IMR-90 (cell line): ENCODE data around the gene NUP153. TPM values are rescaled to one million over a fixed set of nuclear protein-coding genes. Genes with fewer than 3 reads are reported as not detected.

ENCODE experiments used
- ATAC-seq: fragments of 200-7000 bp; cut with Tn5 transposase; 2 replicates; pipeline ENCODE4 v1.9.1; 2020; ENCODE audit warnings: low read depth, mild to moderate bottlenecking, moderate library complexity
- BruUV-seq: library from RNA; stranded (reverse); fragments of 400-500 nt; replicated peaks from 2 replicates; lab custom pipeline; 2021; lab: Mats Ljungman, UMichigan
- CTCF ChIA-PET: fragments of 300-600 bp; formaldehyde crosslinking; extraction: SDS; loops from one replicate; lab custom pipeline; 2021; ENCODE audit warnings: antibody characterized with exemption; lab: Yijun Ruan, JAX
- POLR2A ChIA-PET: fragments of 300-600 bp; sonication (Branson Sonifier 250); formaldehyde crosslinking; loops from one replicate; lab custom pipeline; 2022; ENCODE audit warnings: antibody characterized with exemption; ENCODE audit not compliant: unreplicated experiment; lab: Charles Lee
- DNase-seq: peaks from one replicate; pipeline ENCODE4 v3.0.0; 2013
- H2AFZ ChIP-seq: replicated peaks from 2 replicates; pipeline ENCODE3; 2013; ENCODE audit warnings: low read length, mild to moderate bottlenecking; ENCODE audit not compliant: poor library complexity
- H2AK5ac ChIP-seq: 2 replicates; pipeline ENCODE4 v1.6.1; 2013; ENCODE audit warnings: low read depth, low read length, inconsistent platforms
- H2AK9ac ChIP-seq: replicated peaks from 2 replicates; pipeline ENCODE3; 2013; ENCODE audit warnings: mild to moderate bottlenecking, low read depth, low read length, moderate library complexity; ENCODE audit not compliant: poor library complexity
- H2BK120ac ChIP-seq: 2 replicates; pipeline ENCODE4 v1.6.1; 2013; ENCODE audit warnings: low read depth, low read length, inconsistent platforms
- H2BK15ac ChIP-seq: 3 replicates; pipeline ENCODE4 v1.6.1; 2013; ENCODE audit warnings: low read depth, low read length, inconsistent platforms
- H2BK20ac ChIP-seq: 2 replicates; pipeline ENCODE4 v1.6.1; 2013; ENCODE audit warnings: low read depth, mild to moderate bottlenecking, inconsistent platforms, low read length, moderate library complexity
- H2BK5ac ChIP-seq: 2 replicates; pipeline ENCODE4 v1.6.1; 2013; ENCODE audit warnings: mild to moderate bottlenecking, low read depth, low read length, inconsistent platforms; ENCODE audit not compliant: poor library complexity, severe bottlenecking
- H3K14ac ChIP-seq: replicated peaks from 2 replicates; pipeline ENCODE4 v1.6.1; 2013; ENCODE audit warnings: low read depth, low read length, inconsistent platforms
- H3K18ac ChIP-seq: 2 replicates; pipeline ENCODE4 v1.6.1; 2013; ENCODE audit warnings: low read depth, low read length, control low read depth
- H3K23ac ChIP-seq: 2 replicates; pipeline ENCODE4 v1.6.1; 2013; ENCODE audit warnings: low read depth, low read length, inconsistent platforms
- H3K27ac ChIP-seq: 2 replicates; pipeline ENCODE4 v1.5.1; 2013; ENCODE audit warnings: mild to moderate bottlenecking, control low read depth, low read length; ENCODE audit not compliant: insufficient read depth
- H3K27me3 ChIP-seq: 2 replicates; pipeline ENCODE4 v1.6.1; 2013; ENCODE audit warnings: low read length; ENCODE audit not compliant: control insufficient read depth, insufficient read depth
- H3K36me3 ChIP-seq: 2 replicates; pipeline ENCODE4 v1.6.1; 2013; ENCODE audit warnings: low read length, mixed read lengths; ENCODE audit not compliant: control insufficient read depth, insufficient read depth
- H3K4ac ChIP-seq: 2 replicates; pipeline ENCODE4 v1.6.1; 2013; ENCODE audit warnings: low read depth, low read length, inconsistent platforms
- H3K4me1 ChIP-seq: 2 replicates; pipeline ENCODE4 v1.6.1; 2013; ENCODE audit warnings: low read length, mixed read lengths; ENCODE audit not compliant: control insufficient read depth, insufficient read depth
- H3K4me2 ChIP-seq: 2 replicates; pipeline ENCODE4 v1.6.1; 2013; ENCODE audit warnings: low read depth, mild to moderate bottlenecking, control low read depth, low read length, moderate library complexity
- H3K4me3 ChIP-seq: 2 replicates; pipeline ENCODE4 v1.5.1; 2013; ENCODE audit warnings: low read depth, mild to moderate bottlenecking, control low read depth, low read length, moderate library complexity; ENCODE audit not compliant: insufficient read depth
- H3K56ac ChIP-seq: 2 replicates; pipeline ENCODE4 v1.6.1; 2013; ENCODE audit warnings: low read length, inconsistent platforms; ENCODE audit not compliant: insufficient read depth; ENCODE audit errors: extremely low read depth
- H3K79me1 ChIP-seq, 2 experiments: 2 replicates each; pipeline ENCODE4 v1.6.1; 2013; ENCODE audit warnings: low read length in 2 of 2, inconsistent platforms in 1 of 2, low read depth in 1 of 2
- H3K9ac ChIP-seq: 2 replicates; pipeline ENCODE4 v1.6.1; 2013; ENCODE audit warnings: low read depth, low read length, control low read depth
- H3K9me1 ChIP-seq: 2 replicates; pipeline ENCODE4 v1.6.1; 2013; ENCODE audit warnings: low read length, inconsistent platforms; ENCODE audit not compliant: insufficient read depth
- H3K9me3 ChIP-seq: 2 replicates; pipeline ENCODE4 v1.6.1; 2013; ENCODE audit warnings: low read length; ENCODE audit not compliant: control insufficient read depth, insufficient read depth
- H4K20me1 ChIP-seq: 2 replicates; pipeline ENCODE4 v1.6.1; 2013; ENCODE audit warnings: low read length, inconsistent platforms; ENCODE audit not compliant: insufficient read depth
- H4K5ac ChIP-seq: 2 replicates; pipeline ENCODE4 v1.6.1; 2013; ENCODE audit warnings: mild to moderate bottlenecking, low read depth, low read length, control low read depth
- H4K8ac ChIP-seq, 2 experiments: 2 replicates each; pipeline ENCODE4 v1.6.1; 2013; ENCODE audit warnings: low read depth in 2 of 2, low read length in 2 of 2, control low read depth in 1 of 2, inconsistent platforms in 1 of 2
- H4K91ac ChIP-seq: 2 replicates; pipeline ENCODE4 v1.6.1; 2013; ENCODE audit warnings: low read depth, low read length, inconsistent platforms; ENCODE audit not compliant: insufficient read depth
- BHLHE40 ChIP-seq: fragments of 150-350 bp; IDR thresholded peaks from 2 replicates; pipeline ENCODE4 v1.6.1; 2016; ENCODE audit warnings: mild to moderate bottlenecking, low read depth, low read length
- CEBPB ChIP-seq: IDR thresholded peaks from 2 replicates; pipeline ENCODE4 v1.6.1; 2012; ENCODE audit warnings: low read depth, low read length, improper control_type of control experiment
- CHD1 ChIP-seq: IDR thresholded peaks from 2 replicates; pipeline ENCODE4 v1.6.1; 2012; ENCODE audit warnings: low read depth, low read length, improper control_type of control experiment
- FOS ChIP-seq: fragments of 150-350 bp; IDR thresholded peaks from 2 replicates; pipeline ENCODE4 v1.6.1; 2016; ENCODE audit warnings: low read depth, low read length
- MAFK ChIP-seq: IDR thresholded peaks from 2 replicates; pipeline ENCODE4 v1.6.1; 2012; ENCODE audit warnings: low read depth, low read length, improper control_type of control experiment
- MAZ ChIP-seq: IDR thresholded peaks from 2 replicates; pipeline ENCODE4 v1.6.1; 2012; ENCODE audit warnings: low read depth, mild to moderate bottlenecking, low read length, improper control_type of control experiment, moderate library complexity, borderline replicate concordance
- MXI1 ChIP-seq: IDR thresholded peaks from 2 replicates; pipeline ENCODE4 v1.6.1; 2012; ENCODE audit warnings: low read depth, mild to moderate bottlenecking, low read length, moderate library complexity, borderline replicate concordance
- NFE2L2 ChIP-seq: fragments of 150-350 bp; IDR thresholded peaks from 2 replicates; pipeline ENCODE4 v1.6.1; 2016; ENCODE audit warnings: low read depth, mild to moderate bottlenecking, low read length
- POLR2A ChIP-seq: IDR thresholded peaks from 2 replicates; pipeline ENCODE4 v1.6.1; 2012; ENCODE audit warnings: mild to moderate bottlenecking, low read depth, low read length
- RAD21 ChIP-seq: IDR thresholded peaks from 2 replicates; pipeline ENCODE4 v1.6.1; 2012; ENCODE audit warnings: low read length, improper control_type of control experiment
- RCOR1 ChIP-seq: IDR thresholded peaks from 2 replicates; pipeline ENCODE4 v1.6.1; 2012; ENCODE audit warnings: mild to moderate bottlenecking, low read length, improper control_type of control experiment; ENCODE audit not compliant: insufficient replicate concordance
- RFX5 ChIP-seq: IDR thresholded peaks from 2 replicates; pipeline ENCODE4 v1.8.0; 2012; ENCODE audit warnings: low read depth, mild to moderate bottlenecking, low read length, moderate library complexity
- SMC3 ChIP-seq: fragments of 150-350 bp; IDR thresholded peaks from 2 replicates; pipeline ENCODE4 v1.6.1; 2016; ENCODE audit warnings: low read depth, mild to moderate bottlenecking, antibody characterized with exemption, low read length, moderate library complexity
- WGBS, 2 experiments: methylation state at CpG; one replicate each; pipeline versions ENCODE4 v1.1.5 to v1.1.7; 2013; ENCODE audit warnings: missing lambda C conversion rate in 2 of 2; ENCODE audit not compliant: insufficient read length in 1 of 2; ENCODE audit errors: extremely low coverage in 2 of 2; 5-methylcytosine and 5-hydroxymethylcytosine counted together
- dilution Hi-C: fragments of 300-500 bp; cut with HindIII; formaldehyde crosslinking; loops from one replicate; pipeline ENCODE4 v1.14.3; 2018; ENCODE audit warnings: low sequenced_read_pairs; ENCODE audit not compliant: unreplicated experiment
- in situ Hi-C: fragments of 300-500 bp; cut with MboI; formaldehyde crosslinking; loops from 3 replicates; pipeline ENCODE4 v1.14.3; 2019; ENCODE audit warnings: low sequenced_read_pairs, inconsistent platforms, mixed read lengths
- intact Hi-C: fragments of 100-400 bp; cut with micrococcal nuclease; formaldehyde crosslinking; loops from 2 replicates; pipeline ENCODE4 v1.10.0; 2022
- polyA plus RNA-seq, 3 experiments: library from polyadenylated mRNA; depleted of rRNA; stranded (reverse); fragments of >200 nt; gene quantifications; 2 replicates each; pipeline ENCODE4 v1.2.3, GENCODE V29; 2012; ENCODE audit warnings: low replicate concordance in 1 of 3
- total RNA-seq: library from RNA; depleted of rRNA; stranded (reverse); fragments of >200 nt; gene quantifications from 2 replicates; pipeline ENCODE4 v1.2.3, GENCODE V29; 2012
- TF ChIP-seq, protein P1 (sequence below): conservative IDR thresholded peaks from 2 replicates; pipeline ENCODE4 v1.5.1; 2012; ENCODE audit warnings: mild to moderate bottlenecking, low read depth, low read length, improper control_type of control experiment
- TF ChIP-seq, protein P2 (sequence below): fragments of 150-350 bp; IDR thresholded peaks from 2 replicates; pipeline ENCODE4 v1.6.1; 2017; ENCODE audit warnings: mild to moderate bottlenecking, antibody characterized with exemption, low read length, low read depth
- TF ChIP-seq, protein P3 (sequence below): fragments of 150-350 bp; IDR thresholded peaks from 2 replicates; pipeline ENCODE4 v1.6.1; 2016; ENCODE audit warnings: low read depth, mild to moderate bottlenecking, low read length, moderate library complexity, borderline replicate concordance

Gene NUP153
- total and polyA plus RNA-seq, 2 of the 4 experiments (the other 2 are of a cell fraction): 17.2 to 39.4 TPM

DNA sequence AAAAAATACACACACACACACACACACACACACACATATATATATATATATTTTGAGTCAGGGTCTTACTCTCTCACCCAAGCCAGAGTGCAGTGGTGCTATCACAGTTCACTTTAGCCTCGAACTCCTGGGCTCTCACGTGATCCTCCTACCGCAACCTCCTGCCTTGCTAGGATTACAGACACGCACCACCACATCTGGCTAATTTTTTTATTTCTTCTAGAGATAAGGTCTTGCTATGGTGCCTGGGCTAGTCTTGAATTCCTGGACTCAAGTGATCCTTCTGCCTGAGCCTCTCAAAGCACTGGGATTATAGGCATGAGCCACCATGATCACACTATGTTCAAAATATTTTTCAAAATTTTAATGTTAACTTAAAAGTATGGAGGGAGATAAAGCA is 43.5 kb downstream of the NUP153 start:
- Histone ChIP-seq H3K27ac (no peak overlapping the region), H3K56ac (no peak overlapping the region), H3K4me3 (no peak overlapping the region), H2BK20ac (no peak overlapping the region), H3K9ac (no peak overlapping the region), H4K20me1 (peaks cover 4% of the 10 kb centered on the region; the same call in 1 of the 2 replicates), H3K27me3 (no peaks in the 10 kb centered on the region), H3K4ac (no peak overlapping the region), H2BK5ac (no peak overlapping the region), H2AFZ (no peak overlapping the region), H3K4me1 (no peaks in the 10 kb centered on the region), H2BK15ac (no peak overlapping the region), H3K9me1 (peaks cover 3% of the 10 kb centered on the region), H3K9me3 (no peaks in the 10 kb centered on the region), H4K8ac (no peak overlapping the region), H2AK5ac (no peak overlapping the region), H4K91ac (no peak overlapping the region), H4K5ac (no peak overlapping the region), H2AK9ac (no peak overlapping the region), H3K4me2 (no peak overlapping the region), H3K79me1 (peaks cover 3 to 36% of the 10 kb centered on the region in 2 experiments; a peak in 3 of 4 replicates), H2BK120ac (no peak overlapping the region), H3K18ac (no peak overlapping the region), H3K14ac (no peak overlapping the region), H3K36me3 (peaks cover 32% of the 10 kb centered on the region), H3K23ac (no peak overlapping the region)
- TF ChIP-seq POLR2A: no peak
- TF ChIP-seq CEBPB: no peak
- TF ChIP-seq, protein P1, sequence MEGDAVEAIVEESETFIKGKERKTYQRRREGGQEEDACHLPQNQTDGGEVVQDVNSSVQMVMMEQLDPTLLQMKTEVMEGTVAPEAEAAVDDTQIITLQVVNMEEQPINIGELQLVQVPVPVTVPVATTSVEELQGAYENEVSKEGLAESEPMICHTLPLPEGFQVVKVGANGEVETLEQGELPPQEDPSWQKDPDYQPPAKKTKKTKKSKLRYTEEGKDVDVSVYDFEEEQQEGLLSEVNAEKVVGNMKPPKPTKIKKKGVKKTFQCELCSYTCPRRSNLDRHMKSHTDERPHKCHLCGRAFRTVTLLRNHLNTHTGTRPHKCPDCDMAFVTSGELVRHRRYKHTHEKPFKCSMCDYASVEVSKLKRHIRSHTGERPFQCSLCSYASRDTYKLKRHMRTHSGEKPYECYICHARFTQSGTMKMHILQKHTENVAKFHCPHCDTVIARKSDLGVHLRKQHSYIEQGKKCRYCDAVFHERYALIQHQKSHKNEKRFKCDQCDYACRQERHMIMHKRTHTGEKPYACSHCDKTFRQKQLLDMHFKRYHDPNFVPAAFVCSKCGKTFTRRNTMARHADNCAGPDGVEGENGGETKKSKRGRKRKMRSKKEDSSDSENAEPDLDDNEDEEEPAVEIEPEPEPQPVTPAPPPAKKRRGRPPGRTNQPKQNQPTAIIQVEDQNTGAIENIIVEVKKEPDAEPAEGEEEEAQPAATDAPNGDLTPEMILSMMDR: no peak
- TF ChIP-seq FOS: no peak
- TF ChIP-seq MAFK: no peak
- no peak for TF ChIP-seq BHLHE40
- no peak for TF ChIP-seq MAZ
- TF ChIP-seq RFX5: no peak
- TF ChIP-seq RCOR1: no peak
- TF ChIP-seq RAD21: no peak
- TF ChIP-seq MXI1: no peak
- TF ChIP-seq, protein P2, sequence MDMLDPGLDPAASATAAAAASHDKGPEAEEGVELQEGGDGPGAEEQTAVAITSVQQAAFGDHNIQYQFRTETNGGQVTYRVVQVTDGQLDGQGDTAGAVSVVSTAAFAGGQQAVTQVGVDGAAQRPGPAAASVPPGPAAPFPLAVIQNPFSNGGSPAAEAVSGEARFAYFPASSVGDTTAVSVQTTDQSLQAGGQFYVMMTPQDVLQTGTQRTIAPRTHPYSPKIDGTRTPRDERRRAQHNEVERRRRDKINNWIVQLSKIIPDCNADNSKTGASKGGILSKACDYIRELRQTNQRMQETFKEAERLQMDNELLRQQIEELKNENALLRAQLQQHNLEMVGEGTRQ: no peak
- TF ChIP-seq CHD1: no peak
- no peak for TF ChIP-seq SMC3
- TF ChIP-seq, protein P3, sequence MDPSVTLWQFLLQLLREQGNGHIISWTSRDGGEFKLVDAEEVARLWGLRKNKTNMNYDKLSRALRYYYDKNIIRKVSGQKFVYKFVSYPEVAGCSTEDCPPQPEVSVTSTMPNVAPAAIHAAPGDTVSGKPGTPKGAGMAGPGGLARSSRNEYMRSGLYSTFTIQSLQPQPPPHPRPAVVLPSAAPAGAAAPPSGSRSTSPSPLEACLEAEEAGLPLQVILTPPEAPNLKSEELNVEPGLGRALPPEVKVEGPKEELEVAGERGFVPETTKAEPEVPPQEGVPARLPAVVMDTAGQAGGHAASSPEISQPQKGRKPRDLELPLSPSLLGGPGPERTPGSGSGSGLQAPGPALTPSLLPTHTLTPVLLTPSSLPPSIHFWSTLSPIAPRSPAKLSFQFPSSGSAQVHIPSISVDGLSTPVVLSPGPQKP: no peak
- TF ChIP-seq NFE2L2: no peak
- POLR2A ChIA-PET: no interaction called here
- dilution Hi-C loops (no loop called here), intact Hi-C loops (no loop called here), in situ Hi-C loops (no loop called here)
- ATAC-seq (no peak), DNase-seq (no peak)
- BruUV-seq: no TSS peak
- WGBS, 2 experiments: no CpG with 5 or more reads among the region's 4 CpGs
- CTCF ChIA-PET: no interaction called here
